Measurements from ENCODE around the gene SPI1.

DNA sequence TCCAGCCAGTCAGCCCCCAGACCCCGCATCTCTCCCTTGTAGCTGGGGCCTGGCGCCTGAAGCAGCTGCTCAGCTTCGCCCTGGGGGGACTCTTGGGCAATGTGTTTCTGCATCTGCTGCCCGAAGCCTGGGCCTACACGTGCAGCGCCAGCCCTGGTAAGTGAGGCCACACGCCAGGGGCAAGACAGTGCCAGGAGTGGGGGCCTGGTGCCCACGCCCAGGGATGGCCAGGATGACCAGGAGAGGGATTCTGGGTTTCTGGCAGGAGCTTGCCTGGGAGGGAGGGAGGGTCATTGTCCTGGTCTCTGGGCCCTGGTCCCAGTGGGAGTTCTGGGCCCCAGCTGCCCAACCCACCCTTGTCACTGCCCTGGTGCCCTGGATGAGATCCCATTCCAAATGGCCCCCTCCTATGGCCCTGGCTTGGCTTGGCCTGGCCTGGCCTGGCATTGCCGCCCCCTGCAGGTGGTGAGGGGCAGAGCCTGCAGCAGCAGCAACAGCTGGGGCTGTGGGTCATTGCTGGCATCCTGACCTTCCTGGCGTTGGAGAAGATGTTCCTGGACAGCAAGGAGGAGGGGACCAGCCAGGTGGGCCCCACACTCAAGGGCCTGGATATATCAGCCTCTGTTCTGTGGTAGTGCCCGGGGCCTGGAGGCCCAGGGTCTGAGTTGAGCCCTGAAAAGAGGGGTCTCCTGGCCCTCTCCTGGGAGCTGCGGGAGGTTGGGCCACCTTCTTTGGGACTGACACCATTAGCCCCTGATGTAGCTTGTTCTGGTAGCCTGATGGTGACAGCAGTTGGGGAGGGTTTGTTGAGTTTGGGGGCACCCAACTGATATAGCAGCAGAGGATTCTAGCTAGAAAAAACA, 33.8 kb upstream of the SPI1 start:
- peak; percentile 81 to 84 for TF ChIP-seq CTCF (conservative IDR thresholded peaks at IDR 0.05 in 1 of 2, IDR thresholded peaks at IDR 0.05 in 1 of 2; ENCODE audit: extremely low read depth in 1 of 2, insufficient read depth in 1 of 2, low read depth in 1 of 2, low read length in 2 of 2)
- TF ChIP-seq EZH2 (IDR thresholded peaks at IDR 0.05; ENCODE audit: borderline replicate concordance, low read length) = no peak

All from mammary epithelial cell (primary cell).